Melanocyte of skin (primary cell): ENCODE data around the gene SAMSN1. TPM values are rescaled to one million over a fixed set of nuclear protein-coding genes. Genes with fewer than 3 reads are reported as not detected.

Experiments used
- total RNA-seq, 2 donors: library from RNA; depleted of rRNA; stranded (reverse); fragments of >200 nt; gene quantifications; 2 replicates each; pipeline ENCODE4 v1.2.3, GENCODE V29; 2012

SAMSN1 gene
- not detected for total RNA-seq

GRCh38 chr21:14545906-14546480 is at the start of gene SAMSN1:
Gene SAMSN1, minus strand, starts transcription at chr21:14546315. Its CDS starts 54 bp downstream, at chr21:14546261.

Other genes starting within 250 kb of the SAMSN1 start
- 10 to 100 TPM; 32.7 to 39.6 TPM for gene HSPA13, start 163.2 kb downstream of the SAMSN1 start, total RNA-seq